Heart left ventricle (tissue), 16 donors: ENCODE results near the gene DCAF11. TPM values are rescaled to one million over a fixed set of nuclear protein-coding genes. Genes with fewer than 3 reads are reported as not detected.
"Not testable (repeated sequence)": the region's sequence is repeated elsewhere in the genome, so short reads cannot be mapped to it uniquely, and the experiment has no call there.

Experiments
- ATAC-seq, 4 donors: fragments of 200-7000 bp; cut with Tn5 transposase; one replicate each; pipeline ENCODE4 v1.9.1; 2020 to 2022; ENCODE audit warnings: moderate library complexity in 4 of 4, mild to moderate bottlenecking in 3 of 4, moderate number of reproducible peaks in 1 of 4
- DNase-seq, 5 donors: peaks; one replicate each; pipeline ENCODE4 v3.0.0-alpha.2; 2020
- H3K27ac ChIP-seq, 12 donors: fragments of 200-600 bp; sonication (generic) in 4 of 12; one replicate each; pipeline versions ENCODE4 v1.5.0 to v1.8.0; 2016 to 2022; ENCODE audit warnings: mild to moderate bottlenecking in 2 of 12
- H3K27me3 ChIP-seq, 9 donors: fragments of 200-600 bp; sonication (generic) in 2 of 9; one replicate each; pipeline versions ENCODE4 v1.5.1 to v1.8.0; 2016 to 2022; ENCODE audit warnings: mild to moderate bottlenecking in 3 of 9
- H3K36me3 ChIP-seq, 9 donors: fragments of 200-600 bp; sonication (generic) in 2 of 9; one replicate each; pipeline versions ENCODE4 v1.5.0 to v1.8.0; 2018 to 2022; ENCODE audit warnings: mild to moderate bottlenecking in 2 of 9
- H3K4me1 ChIP-seq, 12 donors: fragments of 200-600 bp; sonication (generic) in 4 of 12; one replicate each; pipeline versions ENCODE4 v1.5.0 to v1.8.0; 2016 to 2022; ENCODE audit warnings: mild to moderate bottlenecking in 3 of 12
- H3K4me3 ChIP-seq, 12 donors: fragments of 200-600 bp; sonication (generic) in 4 of 12; one replicate each; pipeline versions ENCODE4 v1.5.0 to v1.8.0; 2017 to 2022; ENCODE audit warnings: mild to moderate bottlenecking in 9 of 12, moderate library complexity in 4 of 12
- H3K9me3 ChIP-seq, 12 donors: fragments of 200-600 bp; sonication (generic) in 4 of 12; one replicate each; pipeline versions ENCODE4 v1.5.0 to v1.8.0; 2016 to 2022; ENCODE audit warnings: mild to moderate bottlenecking in 1 of 12
- POLR2A ChIP-seq, 2 donors: fragments of 450-650 bp; IDR thresholded peaks; one replicate each; pipeline ENCODE4 v1.6.1; 2017; ENCODE audit warnings: antibody characterized with exemption in 2 of 2, mild to moderate bottlenecking in 2 of 2, moderate library complexity in 2 of 2
- WGBS, 4 donors: extraction: QIAGEN DNeasy Blood & Tissue Kit in 2 of 4; methylation state at CpG; one replicate each; pipeline versions ENCODE4 v1.1.5 to v1.1.7; 2013 to 2018; 5-methylcytosine and 5-hydroxymethylcytosine counted together
- intact Hi-C, 10 donors: fragments of 100-400 bp; cut with DNase I; formaldehyde crosslinking; loops; one replicate each; pipeline versions ENCODE4 v1.11.1 to v1.14.2; 2022
- polyA plus RNA-seq, 2 donors: library from polyadenylated mRNA; stranded (reverse); fragments of 200-250 nt; gene quantifications; one replicate each; pipeline ENCODE4 v1.2.3, GENCODE V29; 2013
- total RNA-seq, 9 donors: library from RNA; depleted of rRNA in 2 of 9; stranded (reverse); fragments of >200 nt in 2 of 9; fragmentation: NEBNext Ultra II Directional in 3 of 9; extraction: Animal tissue kit (Norgen Biotek cat#: 25700) in 3 of 9; gene quantifications; one replicate each; pipeline versions ENCODE4 v1.1.0 to v1.2.4, GENCODE V29; 2016 to 2023
- TF ChIP-seq, protein P1 (sequence below), 12 donors: fragments of 200-600 bp; sonication (generic) in 4 of 12; IDR thresholded peaks; one replicate each; pipeline versions ENCODE4 v1.5.0 to v1.8.0; 2018 to 2022; ENCODE audit warnings: antibody characterized with exemption in 12 of 12, mild to moderate bottlenecking in 5 of 12
- donor health status: ischemic (EF 13 %, LVEDD 7.1; RV severe dilation, severe dysfunction).
- donor health status: healthy with polysubstance abuse.
- donor health status: DM: no; HTN: yes; CAD: no.
- donor health status: DM: no; HTN: no; CAD: no.
- donor health status: ischemic (EF 25% LVEDD 6.9; RV normal size, moderate dysfunction).
- donor health status: ischemic (EF 25% LVEDD 5.7; RV mildly dilated, moderate dysfunction).
- donor health status: healthy.
- donor health status: DM: yes; HTN: yes; CAD: no.
- donor health status: ischemic (EF 35%, LVEDD 5.7; RV mildly dilated, moderate dysfunction).
- donor health status: nonischemic (EF 11% LVEDD 7.7; RV severe dilation, severe dysfunction).
- donor health status: DM: yes; HTN: yes; CAD: no.
- donor health status: PGD.
- donor health status: ischemic (EF 29% LVEDD 5.4; RV normal size, mild dysfunction).
- donor health status: nonischemic (EF 23%, LVEDD 6.1; RV moderate dilation, normal function).

DCAF11 gene
- total and polyA plus RNA-seq, 11 donors = 25.3 to 117 (median 75.0) TPM

DNA sequence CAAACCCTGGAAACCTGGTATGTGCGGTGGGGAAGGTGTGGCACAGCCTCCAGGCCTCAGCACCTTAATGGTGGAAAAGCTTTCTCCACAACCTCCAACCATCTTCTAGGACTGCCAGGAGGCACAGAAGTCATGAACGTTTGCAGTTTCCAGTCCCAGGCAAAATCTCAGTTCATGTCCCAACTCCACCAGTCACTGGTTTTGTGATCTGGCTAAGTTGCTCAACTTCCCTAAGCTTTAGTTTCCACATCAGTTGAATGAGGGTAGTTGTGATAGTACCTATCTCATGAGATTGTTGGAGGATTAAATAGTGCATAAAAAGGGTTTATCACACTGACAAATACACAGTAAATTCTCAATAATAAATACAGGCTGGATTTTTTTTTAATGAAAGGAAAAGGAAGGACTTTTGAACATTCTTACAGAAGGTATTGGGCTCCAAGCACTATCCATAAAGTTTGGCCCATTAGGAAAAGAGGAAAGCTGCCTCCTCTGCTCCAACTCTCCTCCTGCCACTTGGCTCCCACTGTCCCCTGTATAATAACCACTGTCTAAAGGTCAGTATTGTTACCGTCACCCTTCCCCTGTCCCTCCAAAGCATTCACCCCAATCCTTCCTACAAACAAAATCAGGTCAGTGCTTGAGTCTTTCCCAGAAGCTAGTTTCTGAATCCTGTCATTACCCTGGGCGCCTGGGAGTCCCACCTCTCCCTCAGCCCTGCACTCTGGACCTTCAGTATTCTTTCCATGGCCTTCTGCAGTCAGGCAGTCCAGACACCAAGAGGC, 14.2 kb upstream of the DCAF11 start:
- Histone ChIP-seq H3K9me3 (no peaks in the 10 kb centered on the region), H3K36me3 (peaks cover 0 to 65% (median 0%) of the 10 kb centered on the region in 9 donors), H3K27ac (no peak overlapping the region), H3K4me3 (no peak overlapping the region), H3K27me3 (no peaks in the 10 kb centered on the region), H3K4me1 (peaks cover 0 to 5% (median 2%) of the 10 kb centered on the region in 12 donors)
- ATAC-seq = no peak
- TF ChIP-seq, protein P1, sequence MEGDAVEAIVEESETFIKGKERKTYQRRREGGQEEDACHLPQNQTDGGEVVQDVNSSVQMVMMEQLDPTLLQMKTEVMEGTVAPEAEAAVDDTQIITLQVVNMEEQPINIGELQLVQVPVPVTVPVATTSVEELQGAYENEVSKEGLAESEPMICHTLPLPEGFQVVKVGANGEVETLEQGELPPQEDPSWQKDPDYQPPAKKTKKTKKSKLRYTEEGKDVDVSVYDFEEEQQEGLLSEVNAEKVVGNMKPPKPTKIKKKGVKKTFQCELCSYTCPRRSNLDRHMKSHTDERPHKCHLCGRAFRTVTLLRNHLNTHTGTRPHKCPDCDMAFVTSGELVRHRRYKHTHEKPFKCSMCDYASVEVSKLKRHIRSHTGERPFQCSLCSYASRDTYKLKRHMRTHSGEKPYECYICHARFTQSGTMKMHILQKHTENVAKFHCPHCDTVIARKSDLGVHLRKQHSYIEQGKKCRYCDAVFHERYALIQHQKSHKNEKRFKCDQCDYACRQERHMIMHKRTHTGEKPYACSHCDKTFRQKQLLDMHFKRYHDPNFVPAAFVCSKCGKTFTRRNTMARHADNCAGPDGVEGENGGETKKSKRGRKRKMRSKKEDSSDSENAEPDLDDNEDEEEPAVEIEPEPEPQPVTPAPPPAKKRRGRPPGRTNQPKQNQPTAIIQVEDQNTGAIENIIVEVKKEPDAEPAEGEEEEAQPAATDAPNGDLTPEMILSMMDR (IDR thresholded peaks at IDR 0.05) = no peak
- no peak for TF ChIP-seq POLR2A (IDR thresholded peaks at IDR 0.05)
- DNase-seq = no peak
- WGBS, 4 donors = 75 to 84% (median 81%) methylated on average over 3 to 4 of the region's 4 CpGs
- intact Hi-C loops = no loop called here

DNA sequence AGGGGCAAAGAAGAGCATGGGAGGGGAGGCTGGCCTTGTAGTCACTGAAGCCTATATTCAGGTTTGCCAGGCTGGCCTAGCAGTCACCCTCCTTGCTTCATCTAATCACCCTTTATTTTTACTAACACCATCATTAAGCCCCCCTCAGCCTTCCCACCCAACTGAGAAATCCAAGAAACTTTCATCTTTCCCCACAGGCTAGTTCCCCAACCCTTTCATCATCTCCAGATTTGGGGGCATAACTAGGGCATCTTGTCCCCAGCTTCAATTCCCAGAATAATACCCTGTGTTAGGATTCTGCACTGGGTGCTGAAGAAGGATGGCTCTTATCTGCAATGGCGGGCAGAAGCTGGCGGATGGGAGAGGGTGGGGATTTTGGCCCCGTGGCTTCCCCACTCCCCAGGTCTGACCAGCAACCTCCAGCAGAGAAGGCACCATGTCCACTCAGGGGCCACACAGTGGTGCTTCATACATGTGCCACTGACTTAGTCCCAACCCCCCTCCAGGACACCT, 13.5 kb upstream of the DCAF11 start:
- no peak for ATAC-seq
- Histone ChIP-seq H3K4me3 (no peak overlapping the region), H3K27me3 (no peaks in the 10 kb centered on the region), H3K4me1 (peaks cover 0 to under 1% (median 0%) of the 10 kb centered on the region in 12 donors), H3K27ac (no peak overlapping the region), H3K9me3 (no peaks in the 10 kb centered on the region), H3K36me3 (peaks cover 0 to 65% (median 0%) of the 10 kb centered on the region in 9 donors)
- DNase-seq = no peak
- WGBS, 4 donors = 86 to 94% (median 93%) methylated on average over 3 of the region's 3 CpGs
- TF ChIP-seq POLR2A (IDR thresholded peaks at IDR 0.05) = no peak
- TF ChIP-seq, protein P1 (IDR thresholded peaks at IDR 0.05) = no peak
- intact Hi-C loops = no loop called here

DNA sequence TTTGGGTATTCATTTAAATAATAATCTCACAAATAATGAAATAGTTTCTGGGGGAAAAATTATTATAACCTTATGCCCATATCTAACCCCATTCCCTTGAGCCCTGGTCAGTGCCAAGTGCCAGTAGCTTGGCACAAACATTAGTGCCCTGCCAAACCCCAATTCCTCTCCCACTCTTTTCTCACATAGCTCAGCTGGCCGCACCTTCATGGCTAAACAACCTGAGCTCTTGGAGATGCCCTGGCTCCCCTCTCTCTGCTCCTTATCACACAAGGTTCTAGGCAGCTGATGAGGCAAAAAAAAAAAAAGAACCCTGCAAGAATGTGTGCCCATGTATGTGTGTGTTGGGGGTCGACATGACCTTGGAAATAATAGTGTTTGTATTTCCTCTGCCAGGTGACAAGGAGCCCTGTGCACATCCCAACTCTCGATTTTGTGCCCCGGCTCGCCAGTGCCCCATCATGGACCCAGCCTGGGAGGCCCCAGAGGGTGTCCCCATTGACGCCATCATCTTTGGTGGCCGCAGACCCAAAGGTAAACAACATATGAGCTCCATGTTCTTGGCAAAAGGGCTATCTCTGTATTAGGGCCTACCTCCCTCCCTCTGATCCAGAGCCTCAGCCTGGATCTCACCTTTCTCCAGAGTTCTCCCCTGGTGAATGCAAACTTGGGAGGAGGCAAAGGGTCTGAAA, 12.1 kb upstream of the DCAF11 start:
- Histone ChIP-seq H3K4me3 (no peak overlapping the region), H3K27ac (no peak overlapping the region), H3K36me3 (peaks cover 0 to 65% (median 0%) of the 10 kb centered on the region in 9 donors), H3K4me1 (peaks cover 0 to 4% (median 0%) of the 10 kb centered on the region in 12 donors), H3K27me3 (no peaks in the 10 kb centered on the region), H3K9me3 (no peaks in the 10 kb centered on the region)
- no peak for TF ChIP-seq POLR2A (IDR thresholded peaks at IDR 0.05)
- TF ChIP-seq, protein P1 (IDR thresholded peaks at IDR 0.05) = no peak
- WGBS, 4 donors = 88 to 95% (median 94%) methylated on average over 7 of the region's 7 CpGs
- intact Hi-C loops = no loop called here
- ATAC-seq (no peak), DNase-seq (no peak)

DNA sequence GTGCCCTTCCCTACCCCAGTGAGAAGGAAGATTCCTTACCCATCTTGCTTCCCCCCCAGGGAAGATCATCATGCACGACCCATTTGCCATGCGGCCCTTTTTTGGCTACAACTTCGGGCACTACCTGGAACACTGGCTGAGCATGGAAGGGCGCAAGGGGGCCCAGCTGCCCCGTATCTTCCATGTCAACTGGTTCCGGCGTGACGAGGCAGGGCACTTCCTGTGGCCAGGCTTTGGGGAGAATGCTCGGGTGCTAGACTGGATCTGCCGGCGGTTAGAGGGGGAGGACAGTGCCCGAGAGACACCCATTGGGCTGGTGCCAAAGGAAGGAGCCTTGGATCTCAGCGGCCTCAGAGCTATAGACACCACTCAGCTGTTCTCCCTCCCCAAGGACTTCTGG, 11.1 kb upstream of the DCAF11 start:
- Histone ChIP-seq H3K36me3 (peaks cover 0 to 56% (median 0%) of the 10 kb centered on the region in 9 donors), H3K9me3 (no peaks in the 10 kb centered on the region), H3K4me3 (no peak overlapping the region), H3K27ac (no peak overlapping the region), H3K27me3 (no peaks in the 10 kb centered on the region), H3K4me1 (peaks cover 0 to 6% (median 0%) of the 10 kb centered on the region in 12 donors)
- intact Hi-C loops = no loop called here
- 91 to 95% (median 94%) methylated on average over 11 to 13 of the region's 13 CpGs for WGBS, 4 donors
- TF ChIP-seq, protein P1 (IDR thresholded peaks at IDR 0.05) = no peak
- no peak for TF ChIP-seq POLR2A (IDR thresholded peaks at IDR 0.05)
- DNase-seq = no peak
- no peak for ATAC-seq

DNA sequence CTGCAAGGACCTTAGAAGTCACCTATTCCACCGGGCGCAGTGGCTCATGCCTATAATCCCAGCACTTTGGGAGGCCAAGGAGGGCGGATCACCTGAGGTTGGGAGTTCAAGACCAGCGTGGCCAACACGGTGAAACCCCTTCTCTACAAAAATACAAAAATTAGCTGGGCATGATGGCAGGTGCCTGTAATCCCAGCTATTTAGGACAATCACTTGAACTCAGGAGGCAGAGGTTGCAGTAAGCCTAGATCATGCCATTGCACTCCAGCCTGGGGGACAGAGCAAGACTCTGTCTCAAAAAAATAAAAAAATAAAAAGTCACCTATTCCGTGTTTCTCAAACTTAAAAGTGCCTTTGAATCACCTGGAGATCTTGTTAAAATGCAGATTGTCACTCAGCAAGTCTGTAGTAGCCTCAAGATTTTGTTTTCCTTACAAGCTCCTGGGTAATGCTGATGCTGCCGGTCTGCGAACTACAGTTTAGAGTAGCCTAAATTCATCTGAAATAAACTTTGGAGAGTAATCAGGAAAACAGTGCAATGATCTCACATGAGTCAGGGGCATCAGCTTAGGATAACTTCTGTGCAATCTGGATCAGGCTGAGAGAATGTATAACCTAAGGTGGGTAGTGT, 8.9 kb upstream of the DCAF11 start:
- H3K27me3 ChIP-seq, H3K27ac ChIP-seq, ATAC-seq, DNase-seq, H3K9me3 ChIP-seq, H3K4me3 ChIP-seq: not testable (repeated sequence)
- intact Hi-C loops = loop anchor here in 8 of 10 donors (2.0 to 5.0 kb wide), 5 partner anchors 37 to 93 kb away; partner anchors contain the start of genes EMC9 (in 1 of the 8) and IRF9 (in 1 of the 8)
- WGBS, 4 donors = 94 to 96% (median 96%) methylated on average over 8 of the region's 8 CpGs
- H3K36me3 ChIP-seq = peaks cover 0 to 36% (median 0%) of the 10 kb centered on the region in 9 donors
- peaks cover 0 to 16% (median 6%) of the 10 kb centered on the region in 12 donors for H3K4me1 ChIP-seq
